Activated CD8-positive, alpha-beta memory T cell treated with anti-CD3 and anti-CD28 coated beads, Interleukin-2, amount 50 U/mL, for 48 hours (primary cell): ENCODE data around the gene MAP4K4.

ENCODE experiments used
- DNase-seq: peaks from one replicate; pipeline ENCODE4 v3.0.0-alpha.2; 2020

Gene MAP4K4

GRCh38 chr2:101794141-101794540 lies 96.6 kb downstream of the MAP4K4 start:
- DNase-seq: no peak

- no peak for DNase-seq
Observed at GRCh38 chr2:101795033-101795432, 97.5 kb downstream of the MAP4K4 start.

GRCh38 chr2:101796825-101797600 lies 99.5 kb downstream of the MAP4K4 start:
- no peak for DNase-seq

- no peak for DNase-seq
Observed at GRCh38 chr2:101801496-101801895, 104.0 kb downstream of the MAP4K4 start.

GRCh38 chr2:101802329-101802728 lies 104.8 kb downstream of the MAP4K4 start:
- DNase-seq: no peak

- no peak for DNase-seq
Observed at GRCh38 chr2:101803128-101803527, 105.6 kb downstream of the MAP4K4 start.

GRCh38 chr2:101803945-101804696 lies 106.6 kb downstream of the MAP4K4 start:
- no peak for DNase-seq

- no peak for DNase-seq
Observed at GRCh38 chr2:101805152-101806088, 107.9 kb downstream of the MAP4K4 start.

GRCh38 chr2:101806123-101806522 lies 108.6 kb downstream of the MAP4K4 start:
- no peak for DNase-seq

GRCh38 chr2:101806701-101807100 lies 109.2 kb downstream of the MAP4K4 start:
- no peak for DNase-seq

- DNase-seq: no peak
Observed at GRCh38 chr2:101807242-101807641, 109.7 kb downstream of the MAP4K4 start.

- DNase-seq: no peak
Observed at GRCh38 chr2:101808006-101808562, 110.6 kb downstream of the MAP4K4 start.

- DNase-seq: no peak
Observed at GRCh38 chr2:101809698-101810097, 112.2 kb downstream of the MAP4K4 start.

GRCh38 chr2:101811226-101812015 lies 113.9 kb downstream of the MAP4K4 start:
- no peak for DNase-seq

GRCh38 chr2:101812226-101812625 lies 114.7 kb downstream of the MAP4K4 start:
- no peak for DNase-seq

GRCh38 chr2:101814752-101815151 lies 117.2 kb downstream of the MAP4K4 start:
- DNase-seq: no peak

GRCh38 chr2:101815154-101815553 lies 117.6 kb downstream of the MAP4K4 start:
- no peak for DNase-seq

- DNase-seq: no peak
Observed at GRCh38 chr2:101815739-101816391, 118.4 kb downstream of the MAP4K4 start.

- no peak for DNase-seq
Observed at GRCh38 chr2:101816598-101816997, 119.1 kb downstream of the MAP4K4 start.

- DNase-seq: no peak
Observed at GRCh38 chr2:101817481-101817880, 120.0 kb downstream of the MAP4K4 start.
